Epithelial cell of proximal tubule (primary cell): ENCODE results near the gene MAP3K7CL. TPM values are rescaled to one million over a fixed set of nuclear protein-coding genes. Genes with fewer than 3 reads are reported as not detected.
A peak's percentile ranks its signal among the peaks of the same experiment; 100 is the strongest.

Experiments
- DNase-seq: peaks from one replicate; pipeline ENCODE4 v3.0.0-alpha.2; 2011; ENCODE audit warnings: low read depth
- H3K4me3 ChIP-seq: 2 replicates; pipeline ENCODE4 v1.5.1; 2011; ENCODE audit warnings: low read depth, mild to moderate bottlenecking, low read length
- total RNA-seq: library from RNA; depleted of rRNA; stranded (reverse); fragments of >200 nt; gene quantifications from 2 replicates; pipeline ENCODE4 v1.2.3, GENCODE V29; 2015
- TF ChIP-seq, protein P1 (sequence below): conservative IDR thresholded peaks from 2 replicates; pipeline ENCODE4 v1.5.1; 2012; ENCODE audit warnings: low read depth, mild to moderate bottlenecking, low read length

The MAP3K7CL gene
- total RNA-seq, 1 donor from 2014 or later: 0.92 TPM

DNA sequence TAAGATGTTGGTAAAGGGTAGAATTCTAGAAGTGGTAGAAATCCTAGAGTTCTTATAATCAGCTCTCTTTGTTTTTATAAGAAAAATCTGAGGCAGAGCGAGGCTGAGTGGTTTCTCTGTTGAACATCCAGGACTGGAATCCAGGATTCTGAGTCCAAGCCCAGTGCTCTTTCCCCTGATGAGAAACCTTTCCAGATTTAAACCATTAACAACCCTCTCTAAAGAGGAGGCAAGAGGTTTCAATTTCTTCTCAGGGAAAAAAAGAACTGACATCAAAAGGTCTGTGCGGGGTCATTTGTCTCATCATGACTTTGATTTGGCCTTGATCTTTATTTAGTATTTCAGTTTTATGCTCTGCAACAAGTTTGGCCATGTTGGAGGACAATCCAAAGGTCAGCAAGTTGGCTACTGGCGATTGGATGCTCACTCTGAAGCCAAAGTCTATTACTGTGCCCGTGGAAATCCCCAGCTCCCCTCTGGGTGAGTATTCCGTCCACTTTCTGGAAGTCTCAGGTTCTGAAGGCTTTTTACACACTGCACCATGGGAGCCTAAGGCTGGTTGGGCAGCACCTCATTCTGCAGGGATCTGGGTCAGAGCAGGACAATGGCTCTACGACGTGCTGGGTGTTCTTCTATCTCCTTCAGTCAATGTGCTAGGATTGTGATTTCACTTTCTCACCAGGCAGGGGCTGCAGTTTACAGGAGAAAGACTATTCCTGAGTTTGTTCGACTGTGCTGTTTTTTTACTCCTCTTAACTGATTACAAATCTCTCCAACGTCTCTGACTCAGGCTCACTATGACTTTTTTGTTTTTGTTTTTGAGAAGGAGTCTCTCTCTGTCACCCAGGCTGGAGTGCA, 38.1 kb upstream of the MAP3K7CL start:
- DNase-seq: no peak
- no peak overlapping the region for H3K4me3 ChIP-seq
- TF ChIP-seq, protein P1, sequence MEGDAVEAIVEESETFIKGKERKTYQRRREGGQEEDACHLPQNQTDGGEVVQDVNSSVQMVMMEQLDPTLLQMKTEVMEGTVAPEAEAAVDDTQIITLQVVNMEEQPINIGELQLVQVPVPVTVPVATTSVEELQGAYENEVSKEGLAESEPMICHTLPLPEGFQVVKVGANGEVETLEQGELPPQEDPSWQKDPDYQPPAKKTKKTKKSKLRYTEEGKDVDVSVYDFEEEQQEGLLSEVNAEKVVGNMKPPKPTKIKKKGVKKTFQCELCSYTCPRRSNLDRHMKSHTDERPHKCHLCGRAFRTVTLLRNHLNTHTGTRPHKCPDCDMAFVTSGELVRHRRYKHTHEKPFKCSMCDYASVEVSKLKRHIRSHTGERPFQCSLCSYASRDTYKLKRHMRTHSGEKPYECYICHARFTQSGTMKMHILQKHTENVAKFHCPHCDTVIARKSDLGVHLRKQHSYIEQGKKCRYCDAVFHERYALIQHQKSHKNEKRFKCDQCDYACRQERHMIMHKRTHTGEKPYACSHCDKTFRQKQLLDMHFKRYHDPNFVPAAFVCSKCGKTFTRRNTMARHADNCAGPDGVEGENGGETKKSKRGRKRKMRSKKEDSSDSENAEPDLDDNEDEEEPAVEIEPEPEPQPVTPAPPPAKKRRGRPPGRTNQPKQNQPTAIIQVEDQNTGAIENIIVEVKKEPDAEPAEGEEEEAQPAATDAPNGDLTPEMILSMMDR: peak; percentile 28

DNA sequence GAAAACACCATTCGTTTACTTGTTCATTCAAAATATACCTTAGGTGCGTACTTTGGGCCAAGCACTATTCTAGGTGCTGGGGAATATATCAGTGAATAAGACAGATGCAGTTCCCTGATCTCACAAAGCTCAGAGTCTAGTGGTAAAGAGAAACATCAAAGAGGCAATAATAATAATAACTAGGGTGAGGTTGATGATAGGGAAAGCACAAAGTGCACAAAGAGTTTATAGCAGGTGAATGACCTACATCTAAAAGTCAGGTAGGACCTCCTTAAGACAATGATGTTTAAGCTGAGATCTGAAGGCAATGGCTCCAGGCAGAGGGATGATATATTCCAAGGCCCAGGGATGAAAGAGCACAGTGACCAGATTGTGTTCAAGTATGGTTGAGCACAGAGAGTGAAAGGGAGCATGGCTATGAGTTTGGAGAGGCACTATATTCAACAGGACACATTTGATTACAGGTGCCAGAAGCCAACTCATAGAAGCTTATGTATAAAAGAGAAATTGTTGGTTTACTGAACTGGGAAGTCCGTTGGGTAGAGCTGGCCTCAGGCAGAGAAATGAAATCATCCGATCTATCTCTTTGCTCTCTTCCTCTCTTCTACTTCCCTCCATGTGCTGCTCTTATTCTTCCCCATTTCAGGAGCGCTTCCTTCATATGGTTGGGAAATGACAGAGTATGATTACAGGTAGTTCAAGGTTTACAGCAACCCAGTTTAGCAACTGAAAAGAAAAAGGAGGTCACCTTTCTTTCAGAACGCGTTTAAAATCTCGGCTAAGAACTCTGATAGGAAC, 34.0 kb upstream of the MAP3K7CL start:
- H3K4me3 ChIP-seq: no peak overlapping the region
- TF ChIP-seq, protein P1: no peak
- DNase-seq: no peak

DNA sequence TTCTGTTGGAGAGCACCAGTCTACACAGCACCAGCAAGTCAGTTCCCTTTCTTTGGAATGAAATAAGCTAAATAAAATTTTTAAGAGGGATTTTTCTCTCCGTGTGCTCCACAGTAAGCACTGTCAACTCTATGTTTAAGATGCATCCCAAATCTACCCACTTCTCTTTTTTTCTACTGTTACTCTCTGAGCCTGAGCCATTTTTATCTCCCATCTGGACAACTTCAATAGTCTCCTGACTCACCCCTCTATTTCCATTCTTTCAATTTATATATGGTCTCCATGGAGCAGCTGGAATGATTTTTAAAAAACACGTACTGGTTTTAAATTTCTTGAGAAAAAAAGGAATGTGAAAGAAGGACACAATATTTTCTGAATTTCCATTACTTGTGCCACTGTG, 32.3 kb upstream of the MAP3K7CL start:
- no peak for DNase-seq
- H3K4me3 ChIP-seq: no peak overlapping the region
- TF ChIP-seq, protein P1: no peak

DNA sequence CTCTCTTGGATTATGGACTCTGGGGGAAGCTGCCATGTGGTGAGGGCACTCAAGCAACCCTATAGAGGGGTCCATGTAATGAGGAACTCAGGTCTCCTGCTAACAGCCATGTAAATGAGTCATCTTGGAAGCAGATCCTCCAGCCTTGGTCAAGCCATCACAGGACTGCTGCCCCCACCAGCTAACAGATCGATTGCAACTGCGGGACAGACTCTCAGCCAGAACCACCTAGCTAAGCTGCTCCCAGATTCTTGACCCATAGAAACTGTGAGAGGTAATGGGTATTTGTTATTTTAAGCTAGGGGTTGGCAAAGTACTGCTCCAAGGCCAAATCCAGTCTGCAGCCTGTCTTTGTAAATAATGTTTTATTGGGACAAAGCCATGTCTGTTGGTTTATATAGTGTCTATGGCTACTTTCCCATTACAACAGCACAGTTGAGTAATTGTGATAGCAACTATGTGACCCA, 27.6 kb upstream of the MAP3K7CL start:
- no peak for DNase-seq
- H3K4me3 ChIP-seq: no peak overlapping the region
- TF ChIP-seq, protein P1: no peak

GRCh38 chr21:29104239-29104708, 26.2 kb upstream of the MAP3K7CL start:
- no peak overlapping the region for H3K4me3 ChIP-seq

DNA sequence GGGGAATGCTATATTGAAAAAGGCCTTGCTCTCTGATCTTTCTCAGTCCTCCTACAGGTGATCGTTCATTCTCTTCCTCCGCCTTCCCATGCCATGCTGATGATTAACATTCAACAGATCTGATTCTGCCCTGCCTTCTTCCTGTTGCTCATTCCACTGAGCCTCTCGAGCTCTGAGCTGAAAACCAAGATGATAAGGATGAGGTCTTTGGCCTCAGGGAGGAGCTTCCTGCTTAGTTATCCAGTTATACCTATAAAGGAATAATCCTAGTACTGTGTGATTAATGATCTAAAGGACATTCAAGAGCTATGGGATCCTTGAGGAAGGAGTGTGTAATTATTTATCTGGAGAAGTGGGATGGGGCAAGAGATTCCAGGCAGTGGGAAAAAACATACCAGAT, 25.2 kb upstream of the MAP3K7CL start:
- no peak overlapping the region for H3K4me3 ChIP-seq
- DNase-seq: peak; percentile 91
- TF ChIP-seq, protein P1: no peak

More at GRCh38 chr21:29104239-29104708, 26.2 kb upstream of the MAP3K7CL start:
- TF ChIP-seq, protein P1: peak; percentile 23
- DNase-seq: peak; percentile 56
